Activated T-cell treated with anti-CD3 and anti-CD28 coated beads, Interleukin-2, amount 50 U/mL, for 24 hours (primary cell): ENCODE results near the gene GPR32.
"Not testable (repeated sequence)": the region's sequence is repeated elsewhere in the genome, so short reads cannot be mapped to it uniquely, and the experiment has no call there.

Source experiments
- DNase-seq: peaks from one replicate; pipeline ENCODE4 v3.0.0-alpha.2; 2020
- H3K27ac Mint-ChIP-seq: 2 replicates; pipeline ENCODE4 v1.8.0; 2020; ENCODE audit warnings: mild to moderate bottlenecking, mixed read lengths
- H3K27me3 Mint-ChIP-seq: 2 replicates; pipeline ENCODE4 v1.8.0; 2020; ENCODE audit warnings: mixed read lengths
- H3K36me3 Mint-ChIP-seq: 2 replicates; pipeline ENCODE4 v1.8.0; 2020; ENCODE audit warnings: low read depth, mixed read lengths
- H3K4me1 Mint-ChIP-seq: 2 replicates; pipeline ENCODE4 v1.8.0; 2020; ENCODE audit warnings: low read depth, mixed read lengths
- H3K4me3 Mint-ChIP-seq: 2 replicates; pipeline ENCODE4 v1.8.0; 2020; ENCODE audit warnings: mild to moderate bottlenecking, moderate library complexity, mixed read lengths
- H3K9me3 Mint-ChIP-seq: 2 replicates; pipeline ENCODE4 v1.8.0; 2020; ENCODE audit warnings: mixed read lengths

GPR32 gene

DNA sequence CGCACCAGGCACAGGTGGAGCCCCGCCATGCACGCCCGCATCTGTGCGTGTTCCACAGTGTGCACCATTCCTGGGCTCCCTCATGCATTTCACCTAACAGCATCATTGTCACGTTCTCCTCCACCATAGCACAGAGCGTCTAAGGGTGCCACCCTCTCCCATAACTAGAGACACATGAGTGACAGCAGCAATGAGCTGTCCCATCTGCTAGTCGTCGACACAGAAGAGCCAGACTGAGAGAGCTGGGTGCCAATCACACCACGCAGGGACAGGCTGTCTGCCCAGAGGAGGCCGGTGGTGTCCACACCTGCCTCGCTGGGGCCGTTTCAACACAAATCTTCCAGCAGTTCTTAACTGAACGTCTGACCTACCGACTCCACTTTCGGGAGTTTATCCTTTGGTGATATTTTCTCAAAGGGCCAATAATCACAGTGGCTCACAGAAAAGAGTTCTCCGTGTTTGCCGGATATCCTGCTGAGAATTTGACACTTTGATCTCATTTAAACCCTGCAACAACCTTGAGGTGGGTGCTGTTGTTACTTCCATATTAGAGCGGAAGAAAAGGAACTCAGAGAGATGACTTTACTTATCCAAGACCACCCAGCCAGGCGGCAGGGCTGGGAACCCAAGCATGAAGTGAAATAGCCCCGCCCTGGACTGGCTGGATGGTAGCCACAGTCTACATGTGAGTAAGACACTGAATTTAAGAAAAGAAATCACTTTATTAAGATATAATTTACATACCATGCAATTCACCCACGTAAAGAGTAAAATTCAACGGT lies 30.9 kb upstream of the GPR32 start:
- H3K27ac Mint-ChIP-seq = no peak overlapping the region
- peaks cover 54% of the 10 kb centered on the region for H3K27me3 Mint-ChIP-seq
- H3K36me3 Mint-ChIP-seq = no peaks in the 10 kb centered on the region
- H3K9me3 Mint-ChIP-seq = no peaks in the 10 kb centered on the region
- H3K4me1 Mint-ChIP-seq = no peaks in the 10 kb centered on the region
- DNase-seq = no peak
- no peak overlapping the region for H3K4me3 Mint-ChIP-seq

DNA sequence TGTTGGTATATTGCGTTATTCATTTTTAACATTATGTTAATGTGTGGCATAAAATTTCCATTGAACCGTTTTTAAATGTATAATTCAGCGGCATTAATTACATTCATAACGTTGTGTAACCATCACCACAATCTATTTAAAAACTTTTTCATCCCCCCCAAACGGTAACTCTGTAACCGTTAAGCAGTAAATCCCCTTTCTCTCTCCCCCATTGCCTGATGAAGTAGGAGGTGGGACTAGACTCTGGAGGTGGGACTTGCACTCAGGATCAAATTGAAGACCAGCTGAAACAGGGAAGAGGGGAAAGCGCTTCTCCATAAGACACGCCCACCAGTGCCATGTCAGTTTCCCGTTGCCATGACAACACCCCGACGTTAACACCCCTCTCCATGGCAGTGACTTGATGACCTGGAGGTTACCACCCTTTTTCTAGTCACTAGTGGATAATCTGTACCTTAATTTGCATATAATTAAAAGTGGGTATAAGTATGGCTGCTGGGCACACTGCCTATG lies 30.3 kb upstream of the GPR32 start:
- no peak overlapping the region for H3K27ac Mint-ChIP-seq
- no peaks in the 10 kb centered on the region for H3K36me3 Mint-ChIP-seq
- H3K4me1 Mint-ChIP-seq = no peaks in the 10 kb centered on the region
- peaks cover 50% of the 10 kb centered on the region for H3K27me3 Mint-ChIP-seq
- no peak overlapping the region for H3K4me3 Mint-ChIP-seq
- no peak for DNase-seq
- no peaks in the 10 kb centered on the region for H3K9me3 Mint-ChIP-seq

DNA sequence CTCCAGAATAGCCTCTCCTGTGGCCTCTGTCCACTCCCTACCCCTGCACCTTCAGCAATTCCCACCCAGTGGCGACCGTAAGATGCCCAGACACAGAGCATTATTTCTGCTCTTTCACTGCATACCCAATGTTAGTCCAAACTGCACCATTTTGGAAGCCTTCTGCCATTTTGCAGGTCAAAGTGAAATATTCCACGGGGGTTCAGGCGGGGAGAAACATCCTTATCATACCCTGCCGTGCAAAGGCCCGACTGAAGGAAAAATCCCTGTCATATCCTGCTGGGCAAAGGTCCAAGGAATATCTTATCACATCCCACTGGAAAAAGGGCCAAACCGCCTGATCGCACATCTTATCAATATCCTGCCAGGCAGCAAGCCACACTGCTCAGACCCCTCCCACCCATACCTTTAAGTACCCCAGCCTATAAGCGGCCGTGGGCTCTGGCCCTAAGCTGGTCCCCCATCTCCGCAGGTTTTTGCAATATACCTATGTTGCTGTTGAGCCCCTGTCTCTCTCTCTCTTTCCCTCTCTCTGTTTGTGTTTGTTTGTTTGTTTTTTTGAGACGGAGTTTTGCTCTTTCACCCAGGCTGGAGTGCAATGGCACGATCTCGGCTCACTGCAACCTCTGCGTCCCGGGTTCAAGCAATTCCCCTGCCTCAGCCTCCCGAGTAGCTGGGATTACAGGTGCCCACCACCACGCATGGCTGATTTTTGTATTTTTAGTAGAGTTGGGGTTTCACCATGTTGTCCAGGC lies 28.9 kb upstream of the GPR32 start:
- H3K27me3 Mint-ChIP-seq = peaks cover 57% of the 10 kb centered on the region
- no peaks in the 10 kb centered on the region for H3K9me3 Mint-ChIP-seq

DNA sequence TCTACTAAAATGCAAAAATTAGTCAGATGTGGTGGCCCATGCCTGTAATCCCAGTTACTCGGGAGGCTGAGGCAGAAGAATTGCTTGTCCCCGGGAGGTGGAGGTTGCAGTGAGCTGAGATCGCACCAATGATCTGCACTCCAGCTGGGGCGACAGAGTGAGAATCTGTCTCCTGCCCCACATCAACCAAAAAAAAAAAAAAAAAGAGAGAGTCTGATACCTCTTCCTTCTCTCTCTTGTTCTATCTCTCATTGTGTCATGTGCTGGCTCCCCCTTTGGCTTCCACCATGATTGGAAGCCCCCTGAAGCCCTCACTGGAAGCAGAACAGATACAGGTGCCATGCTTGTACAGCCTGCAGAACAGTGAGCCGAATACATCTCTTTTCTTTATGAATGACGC lies 26.7 kb upstream of the GPR32 start:
- no peak overlapping the region for H3K27ac Mint-ChIP-seq
- H3K4me1 Mint-ChIP-seq = no peaks in the 10 kb centered on the region
- no peak overlapping the region for H3K4me3 Mint-ChIP-seq
- no peak for DNase-seq
- no peaks in the 10 kb centered on the region for H3K9me3 Mint-ChIP-seq
- peaks cover 52% of the 10 kb centered on the region for H3K27me3 Mint-ChIP-seq
- no peaks in the 10 kb centered on the region for H3K36me3 Mint-ChIP-seq

More for the DNA sequence above, 28.9 kb upstream of the GPR32 start:
- Mint-ChIP-seq H3K36me3 (no peaks in the 10 kb centered on the region), H3K27ac (no peak overlapping the region), H3K4me1 (no peaks in the 10 kb centered on the region), H3K4me3 (no peak overlapping the region)
- no peak for DNase-seq

DNA sequence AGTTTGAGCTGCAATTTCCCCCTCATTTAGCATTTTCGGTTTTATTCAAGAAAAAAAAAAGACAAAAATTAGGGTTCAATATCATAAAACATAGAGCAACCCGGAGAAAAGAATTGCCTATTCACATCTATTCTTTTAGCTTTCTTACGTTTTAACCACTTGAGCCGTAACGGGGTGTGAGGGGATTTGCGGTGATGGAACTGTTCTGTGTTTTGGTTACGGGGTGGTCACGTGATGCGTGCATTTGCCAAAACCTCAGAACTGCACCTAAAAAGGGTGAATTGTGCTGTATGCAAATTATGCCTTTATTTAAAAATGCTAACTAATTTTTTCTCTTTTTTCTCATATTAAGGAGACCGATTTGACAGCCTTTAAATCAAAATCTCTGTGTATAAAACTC lies 25.0 kb upstream of the GPR32 start:
- H3K27me3 Mint-ChIP-seq = peaks cover 40% of the 10 kb centered on the region
- no peaks in the 10 kb centered on the region for H3K4me1 Mint-ChIP-seq
- H3K9me3 Mint-ChIP-seq = no peaks in the 10 kb centered on the region
- DNase-seq = no peak
- H3K27ac Mint-ChIP-seq = no peak overlapping the region
- H3K4me3 Mint-ChIP-seq = no peak overlapping the region
- H3K36me3 Mint-ChIP-seq = no peaks in the 10 kb centered on the region

DNA sequence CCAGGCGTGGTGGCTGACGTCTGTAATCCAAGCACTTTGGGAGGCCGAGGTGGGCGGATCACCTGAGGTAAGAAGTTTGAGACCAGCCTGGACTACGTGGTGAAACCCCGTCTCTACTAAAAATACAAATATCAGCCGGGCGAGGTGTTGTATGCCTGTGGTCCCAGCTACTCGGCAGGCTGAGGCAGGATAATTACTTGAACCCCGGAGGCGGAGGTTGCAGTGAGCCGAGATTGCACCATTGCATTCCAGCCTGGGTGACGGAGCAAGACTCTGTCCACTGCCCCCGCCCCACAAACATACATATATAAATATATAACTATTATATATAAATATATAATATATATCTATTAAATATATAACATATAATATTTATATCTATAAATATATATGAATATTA lies 23.1 kb upstream of the GPR32 start:
- not testable (repeated sequence) for H3K4me1 Mint-ChIP-seq, H3K27ac Mint-ChIP-seq

DNA sequence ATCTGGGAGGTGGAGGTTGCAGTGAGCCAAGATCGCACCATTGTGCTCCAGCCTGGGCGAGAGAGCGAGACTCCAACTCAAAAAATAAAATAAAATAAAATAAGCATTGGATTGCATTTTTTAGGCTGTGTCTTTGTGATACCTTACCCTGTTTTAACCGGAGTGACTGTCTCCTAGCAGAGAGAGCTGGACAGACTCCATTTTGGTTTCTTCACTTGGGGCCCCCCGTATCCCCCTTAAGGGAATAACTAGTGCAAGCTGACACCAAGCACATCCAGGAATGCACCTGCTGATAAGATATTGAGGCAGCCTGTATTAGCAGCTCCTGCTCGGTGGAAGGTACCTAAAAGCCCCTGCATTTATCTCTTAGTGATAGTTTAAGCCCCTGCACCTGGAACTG lies 20.8 kb upstream of the GPR32 start:
- Mint-ChIP-seq H3K27me3 (peaks cover 26% of the 10 kb centered on the region), H3K36me3 (no peaks in the 10 kb centered on the region), H3K4me1 (no peaks in the 10 kb centered on the region), H3K4me3 (no peak overlapping the region), H3K9me3 (no peaks in the 10 kb centered on the region), H3K27ac (no peak overlapping the region)
- DNase-seq = no peak

More for the DNA sequence above, 23.1 kb upstream of the GPR32 start:
- H3K4me3 Mint-ChIP-seq, H3K9me3 Mint-ChIP-seq, DNase-seq, H3K36me3 Mint-ChIP-seq: not testable (repeated sequence)
- peaks cover 23% of the 10 kb centered on the region for H3K27me3 Mint-ChIP-seq

DNA sequence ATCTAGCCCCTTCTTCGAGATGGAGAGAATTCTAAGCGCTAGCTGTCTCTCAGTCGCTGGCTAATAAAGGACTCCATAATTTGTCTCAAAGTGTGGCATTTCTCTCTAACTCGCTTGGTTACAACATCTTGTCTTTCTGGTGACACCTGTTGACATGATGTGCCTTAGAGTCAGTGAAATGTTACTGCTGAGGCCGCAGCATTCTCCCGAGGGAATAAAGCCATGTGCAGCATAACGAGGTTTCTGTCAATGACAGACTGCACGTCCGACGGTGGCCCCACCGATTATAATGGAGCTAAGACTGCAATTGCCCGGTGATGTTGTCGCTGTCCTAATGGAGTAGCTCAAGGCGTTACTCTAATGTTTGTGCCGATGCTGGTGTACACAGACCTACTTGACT lies 20.3 kb upstream of the GPR32 start:
- DNase-seq = no peak
- Mint-ChIP-seq H3K27me3 (peaks cover 26% of the 10 kb centered on the region), H3K27ac (no peak overlapping the region), H3K4me1 (no peaks in the 10 kb centered on the region), H3K36me3 (no peaks in the 10 kb centered on the region), H3K4me3 (no peak overlapping the region), H3K9me3 (no peaks in the 10 kb centered on the region)

DNA sequence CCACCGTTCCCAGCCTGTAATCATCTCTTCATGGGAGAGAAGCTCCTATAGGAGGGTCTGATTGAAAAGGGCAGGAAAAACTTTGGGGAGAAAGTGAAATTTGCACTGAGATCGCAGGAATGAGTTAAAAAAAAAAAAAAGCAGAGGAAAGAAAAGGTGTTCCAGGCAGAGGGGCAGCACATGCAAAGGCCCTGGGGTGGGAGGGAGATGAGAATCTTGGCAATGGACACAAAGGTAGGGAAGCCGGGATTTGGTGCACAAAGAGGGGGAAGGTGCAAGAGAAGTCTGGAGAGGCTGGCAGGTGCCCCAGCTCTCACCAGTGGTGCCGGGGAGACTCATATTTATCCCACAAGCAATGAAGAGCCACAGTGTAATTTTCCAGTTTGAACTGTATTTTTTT lies 16.4 kb upstream of the GPR32 start:
- Mint-ChIP-seq H3K36me3 (no peaks in the 10 kb centered on the region), H3K27ac (no peak overlapping the region), H3K4me1 (no peaks in the 10 kb centered on the region), H3K9me3 (no peaks in the 10 kb centered on the region), H3K4me3 (no peak overlapping the region), H3K27me3 (peaks cover 18% of the 10 kb centered on the region)
- no peak for DNase-seq

DNA sequence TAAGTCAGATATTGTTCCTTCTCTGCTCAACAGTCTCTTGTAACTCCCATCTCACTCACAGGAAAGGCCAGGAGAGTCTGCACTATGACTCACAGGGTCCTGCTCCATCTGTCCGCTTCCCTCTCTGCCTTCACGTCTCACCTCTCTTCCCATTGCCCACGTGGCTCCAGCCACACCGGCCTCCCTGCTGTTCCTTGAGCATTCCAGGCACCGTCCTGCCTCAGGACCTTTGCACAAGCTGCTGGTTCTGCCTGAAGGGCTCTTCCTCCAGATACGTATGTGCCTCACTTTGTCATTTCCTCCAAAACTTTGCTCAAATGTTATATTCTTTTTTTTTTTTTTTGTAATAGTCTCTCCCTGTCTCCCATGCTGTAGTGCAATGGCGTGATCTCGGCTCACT lies 14.0 kb upstream of the GPR32 start:
- DNase-seq, H3K9me3 Mint-ChIP-seq, H3K4me1 Mint-ChIP-seq, H3K36me3 Mint-ChIP-seq, H3K4me3 Mint-ChIP-seq, H3K27ac Mint-ChIP-seq: not testable (repeated sequence)
- peaks cover 21% of the 10 kb centered on the region for H3K27me3 Mint-ChIP-seq

DNA sequence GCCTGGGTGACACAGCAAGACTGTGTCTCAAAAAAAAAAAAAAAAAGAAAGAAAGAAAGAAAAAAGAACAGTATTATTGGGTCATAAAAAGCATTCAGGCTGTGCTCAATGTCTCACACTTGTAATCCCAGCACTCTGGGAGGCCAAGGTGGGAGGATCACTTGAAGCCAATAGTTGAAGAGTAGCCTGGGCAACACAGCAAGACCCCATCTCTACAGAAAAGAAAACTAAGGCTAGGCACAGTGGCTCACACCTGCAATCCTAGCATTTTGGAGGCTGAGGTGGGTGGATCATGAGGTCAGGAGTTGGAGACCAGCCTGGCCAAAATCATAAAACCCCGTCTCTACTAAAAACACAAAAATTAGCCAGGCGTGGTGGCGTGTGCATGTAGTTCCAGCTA lies 12.6 kb upstream of the GPR32 start:
- not testable (repeated sequence) for DNase-seq, H3K4me1 Mint-ChIP-seq, H3K36me3 Mint-ChIP-seq

DNA sequence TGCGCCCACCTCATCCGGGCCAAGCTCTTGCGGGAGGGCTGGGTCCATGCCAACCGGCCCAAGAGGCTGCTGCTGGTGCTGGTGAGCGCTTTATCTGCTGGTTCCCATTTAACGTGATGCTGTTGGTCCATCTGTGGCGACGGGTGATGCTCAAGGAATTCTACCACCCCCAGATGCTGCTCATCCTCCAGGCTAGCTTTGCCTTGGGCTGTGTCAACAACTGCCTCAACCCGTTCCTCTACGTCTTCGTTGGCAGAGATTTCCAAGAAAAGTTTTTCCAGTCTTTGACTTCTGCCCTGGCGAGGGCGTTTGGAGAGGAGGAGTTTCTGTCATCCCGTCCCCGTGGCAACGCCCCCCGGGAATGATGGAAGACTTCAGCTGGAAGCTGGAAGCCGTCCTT lies 11.2 kb upstream of the GPR32 start:
- not testable (repeated sequence) for H3K4me3 Mint-ChIP-seq, H3K4me1 Mint-ChIP-seq, H3K27ac Mint-ChIP-seq, DNase-seq, H3K9me3 Mint-ChIP-seq, H3K36me3 Mint-ChIP-seq
- H3K27me3 Mint-ChIP-seq = peaks cover 14% of the 10 kb centered on the region

More for the DNA sequence above, 12.6 kb upstream of the GPR32 start:
- not testable (repeated sequence) for H3K27ac Mint-ChIP-seq, H3K4me3 Mint-ChIP-seq, H3K9me3 Mint-ChIP-seq
- H3K27me3 Mint-ChIP-seq = peaks cover 23% of the 10 kb centered on the region

DNA sequence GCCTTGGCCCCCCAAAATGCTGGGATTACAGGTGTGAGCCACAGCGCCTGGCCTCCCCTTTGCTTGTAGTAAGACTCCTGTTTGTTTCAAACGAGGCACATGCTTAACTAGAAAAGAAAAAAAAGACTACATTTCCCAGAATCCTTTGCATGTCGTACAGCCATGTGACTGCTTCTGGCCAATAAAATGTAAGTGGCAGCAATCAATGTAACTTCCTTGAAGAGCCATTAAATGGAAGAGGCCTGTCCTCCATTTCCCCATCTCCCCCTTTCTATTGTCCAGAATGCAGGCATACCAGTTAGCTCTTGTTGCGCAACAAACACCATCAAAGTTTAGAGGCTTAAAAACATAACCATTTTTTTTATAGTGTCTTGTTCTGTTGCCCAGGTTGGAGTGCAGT lies 10.4 kb upstream of the GPR32 start:
- no peak for DNase-seq
- H3K4me3 Mint-ChIP-seq = no peak overlapping the region
- H3K36me3 Mint-ChIP-seq = no peaks in the 10 kb centered on the region
- H3K4me1 Mint-ChIP-seq = no peaks in the 10 kb centered on the region
- H3K27me3 Mint-ChIP-seq = peaks cover 19% of the 10 kb centered on the region
- H3K27ac Mint-ChIP-seq = no peak overlapping the region
- peaks cover 4% of the 10 kb centered on the region for H3K9me3 Mint-ChIP-seq

DNA sequence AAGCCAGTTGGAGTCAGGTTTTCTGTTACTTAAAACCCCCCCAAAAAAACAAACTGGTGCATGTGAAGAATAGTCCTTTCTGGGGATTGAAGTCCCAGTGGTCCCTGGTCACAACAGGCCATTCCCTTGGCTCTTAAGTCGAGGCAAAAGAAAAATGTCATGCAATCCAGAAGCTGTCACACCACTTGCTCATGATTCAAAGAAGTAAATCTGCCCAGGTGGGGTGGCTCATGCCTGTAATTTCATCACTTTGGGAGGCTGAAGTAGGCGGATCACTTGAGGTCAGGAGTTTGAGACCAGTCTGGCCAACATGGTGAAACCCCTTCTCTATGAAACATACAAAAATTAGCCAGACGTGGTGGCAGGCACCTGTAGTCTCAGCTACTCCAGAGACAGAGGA lies 8.8 kb upstream of the GPR32 start:
- not testable (repeated sequence) for H3K9me3 Mint-ChIP-seq, H3K4me1 Mint-ChIP-seq, H3K27ac Mint-ChIP-seq, H3K4me3 Mint-ChIP-seq, DNase-seq, H3K36me3 Mint-ChIP-seq
- H3K27me3 Mint-ChIP-seq = peaks cover 25% of the 10 kb centered on the region

DNA sequence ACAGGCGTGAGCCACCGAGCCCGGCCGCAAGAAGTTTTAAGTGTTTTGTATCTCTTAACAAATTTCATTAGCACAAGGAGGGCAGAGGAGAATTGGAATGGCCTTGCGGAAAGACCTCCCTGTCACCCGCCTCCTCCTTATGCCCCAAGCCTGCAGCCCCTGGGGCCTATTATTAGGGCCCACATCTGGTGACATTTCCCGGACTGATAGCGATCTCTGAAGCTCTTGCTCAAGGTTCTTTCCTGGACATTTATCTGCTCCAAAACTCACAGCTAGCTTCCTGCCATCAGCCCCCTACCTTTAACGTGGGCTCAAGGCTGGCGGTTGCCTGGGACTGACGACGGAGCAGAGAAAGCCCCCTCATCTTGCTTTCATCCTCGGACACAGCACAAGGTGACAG lies 6.7 kb upstream of the GPR32 start:
- not testable (repeated sequence) for H3K4me1 Mint-ChIP-seq, H3K27ac Mint-ChIP-seq, H3K9me3 Mint-ChIP-seq, H3K4me3 Mint-ChIP-seq, H3K36me3 Mint-ChIP-seq, DNase-seq
- H3K27me3 Mint-ChIP-seq = peaks cover 30% of the 10 kb centered on the region
